HepG2 (cell line): ENCODE data around the gene B4GALT5. TPM values are rescaled to one million over a fixed set of nuclear protein-coding genes. Genes with fewer than 3 reads are reported as not detected.
A peak's percentile ranks its signal among the peaks of the same experiment; 100 is the strongest.

Source experiments
- ARNTL ChIP-seq: sonication (generic); formaldehyde crosslinking; IDR thresholded peaks from 2 replicates; pipeline ENCODE4 v1.4.0; 2020; ENCODE audit warnings: mild to moderate bottlenecking, missing genetic modification reagents
- BRD4 ChIP-seq: sonication (generic); formaldehyde crosslinking; IDR thresholded peaks from 2 replicates; pipeline ENCODE4 v1.4.0; 2020; ENCODE audit warnings: missing genetic modification reagents
- CREB3 ChIP-seq: sonication (generic); formaldehyde crosslinking; IDR thresholded peaks from 2 replicates; pipeline ENCODE4 v1.5.0; 2020; ENCODE audit warnings: missing genetic modification reagents
- EEA1 ChIP-seq: sonication (generic); formaldehyde crosslinking; IDR thresholded peaks from 2 replicates; pipeline ENCODE4 v1.5.1; 2020; ENCODE audit warnings: mild to moderate bottlenecking, missing genetic modification reagents, borderline replicate concordance
- GMEB1 ChIP-seq: sonication (generic); formaldehyde crosslinking; IDR thresholded peaks from 2 replicates; pipeline ENCODE4 v1.5.1; 2020; ENCODE audit warnings: missing genetic modification reagents, mild to moderate bottlenecking, borderline replicate concordance
- IRF9 ChIP-seq: sonication (generic); formaldehyde crosslinking; IDR thresholded peaks from 2 replicates; pipeline ENCODE4 v1.8.0; 2022; ENCODE audit warnings: missing genetic modification reagents, mild to moderate bottlenecking, borderline replicate concordance
- KDM2A ChIP-seq: sonication (generic); formaldehyde crosslinking; IDR thresholded peaks from 2 replicates; pipeline ENCODE4 v1.4.0; 2020; ENCODE audit warnings: low read depth, missing genetic modification reagents, borderline replicate concordance
- KLF6 ChIP-seq: IDR thresholded peaks from 2 replicates; pipeline ENCODE4 v1.8.0; 2016; ENCODE audit warnings: missing biosample characterization, missing genetic modification reagents
- NCOR1 ChIP-seq: fragments of 200-600 bp; sonication (generic); IDR thresholded peaks from 2 replicates; pipeline ENCODE4 v1.7.0; 2017; ENCODE audit warnings: antibody characterized with exemption, low read length, borderline replicate concordance
- NONO ChIP-seq, 2 experiments: fragments of 450-650 bp in 1 of 2; sonication (generic) in 1 of 2; formaldehyde crosslinking in 1 of 2; IDR thresholded peaks in 1 of 2; conservative IDR thresholded peaks in 1 of 2; 2 replicates each; pipeline versions ENCODE4 v1.6.1 to v1.8.0; 2017 to 2022; ENCODE audit warnings: mild to moderate bottlenecking in 1 of 2, missing genetic modification reagents in 1 of 2, moderate library complexity in 1 of 2
- RBFOX2 ChIP-seq: fragments of 200-400 bp; formaldehyde crosslinking; IDR thresholded peaks from 2 replicates; pipeline ENCODE4 v1.6.1; 2017; ENCODE audit warnings: low read depth, mild to moderate bottlenecking, low read length
- RELA ChIP-seq: sonication (generic); formaldehyde crosslinking; IDR thresholded peaks from 2 replicates; pipeline ENCODE4 v1.4.0; 2020; ENCODE audit warnings: missing genetic modification reagents
- SAFB2 ChIP-seq: sonication (generic); formaldehyde crosslinking; IDR thresholded peaks from 2 replicates; pipeline ENCODE4 v1.5.1; 2020; ENCODE audit warnings: missing genetic modification reagents, low read depth, mild to moderate bottlenecking, borderline replicate concordance
- SIX1 ChIP-seq: sonication (generic); formaldehyde crosslinking; IDR thresholded peaks from 2 replicates; pipeline ENCODE4 v1.4.0; 2020; ENCODE audit warnings: missing genetic modification reagents, borderline replicate concordance
- ZNF160 ChIP-seq: sonication (generic); formaldehyde crosslinking; IDR thresholded peaks from 2 replicates; pipeline ENCODE4 v1.8.0; 2022; ENCODE audit warnings: mild to moderate bottlenecking, inconsistent platforms, missing genetic modification reagents
- ZNF251 ChIP-seq: sonication (generic); formaldehyde crosslinking; IDR thresholded peaks from 2 replicates; pipeline ENCODE4 v1.9.0; 2021; ENCODE audit warnings: mild to moderate bottlenecking, missing genetic modification reagents
- ZNF343 ChIP-seq: sonication (generic); formaldehyde crosslinking; IDR thresholded peaks from 2 replicates; pipeline ENCODE4 v1.4.0; 2020; ENCODE audit warnings: mild to moderate bottlenecking, missing genetic modification reagents
- ZNF431 ChIP-seq: sonication (generic); formaldehyde crosslinking; IDR thresholded peaks from 2 replicates; pipeline ENCODE4 v1.9.0; 2022; ENCODE audit warnings: missing genetic modification reagents, low read depth, mild to moderate bottlenecking, borderline replicate concordance
- ZNF574 ChIP-seq: sonication (generic); formaldehyde crosslinking; IDR thresholded peaks from 2 replicates; pipeline ENCODE4 v1.4.0; 2020; ENCODE audit warnings: missing genetic modification reagents
- ZNF839 ChIP-seq: sonication (generic); formaldehyde crosslinking; IDR thresholded peaks from 2 replicates; pipeline ENCODE4 v1.4.0; 2020; ENCODE audit warnings: missing genetic modification reagents, mild to moderate bottlenecking, borderline replicate concordance
- polyA plus RNA-seq, 8 experiments: library from polyadenylated mRNA; depleted of rRNA in 3 of 8; stranded (reverse) in 7 of 8; unstranded in 1 of 8; fragments of >200 nt; fragmentation: Illumina TruSeq in 4 of 8; extraction: Trizol in 4 of 8; gene quantifications; 2 replicates each; pipeline versions ENCODE4 v1.2.1 to v1.2.3, GENCODE V29; 2011 to 2016; ENCODE audit warnings: low read depth in 4 of 8, missing spikeins in 1 of 8, mixed read lengths in 1 of 8; ENCODE audit not compliant: insufficient read depth in 1 of 8
- total RNA-seq, 5 experiments: library from RNA; depleted of rRNA; stranded (reverse); fragments of >200 nt; fragmentation: Illumina TruSeq; extraction: Trizol; gene quantifications; 2 replicates each; pipeline ENCODE4 v1.2.3, GENCODE V29; 2016; ENCODE audit warnings: low read depth in 1 of 5

Gene B4GALT5
- total and polyA plus RNA-seq, 2 of the 13 experiments (the other 11 are each of a cell fraction or from before 2014, with no cell fraction given): 27.3 to 30.9 TPM

- TF ChIP-seq ZNF251 (CRISPR knock-in tag): 0 out of 2 replicates have a peak, but pooled peaks have one; percentile 81
- no peak for TF ChIP-seq ARNTL
- TF ChIP-seq NCOR1: peak; percentile 74; the same call in 1 of the 2 replicates
- TF ChIP-seq SAFB2 (CRISPR knock-in tag): peak; percentile 20; the same call in 1 of the 2 replicates
- TF ChIP-seq ZNF160 (CRISPR knock-in tag): peak; percentile 66; the same call in 1 of the 2 replicates
- TF ChIP-seq ZNF343 (CRISPR knock-in tag): 0 out of 2 replicates have a peak, but pooled peaks have one; percentile 13
- TF ChIP-seq IRF9: 0 out of 2 replicates have a peak, but pooled peaks have one; percentile 3
- 0 out of 2 replicates have a peak, but pooled peaks have one; percentile 31 for TF ChIP-seq RBFOX2
- TF ChIP-seq ZNF839 (CRISPR knock-in tag): 0 out of 2 replicates have a peak, but pooled peaks have one; percentile 46
- TF ChIP-seq KLF6: 0 out of 2 replicates have a peak, but pooled peaks have one; percentile 12
- TF ChIP-seq ZNF574 (CRISPR knock-in tag): 0 out of 2 replicates have a peak, but pooled peaks have one; percentile 41
- no peak for TF ChIP-seq CREB3
- TF ChIP-seq SIX1: 0 out of 2 replicates have a peak, but pooled peaks have one; percentile 3
- TF ChIP-seq NONO (IDR thresholded peaks at IDR 0.05): no peak
- peak; percentile 28 for TF ChIP-seq NONO (CRISPR knock-in tag; conservative IDR thresholded peaks at IDR 0.05)
- TF ChIP-seq EEA1 (CRISPR knock-in tag): peak; percentile 67; the same call in 1 of the 2 replicates
- peak; percentile 7; the same call in 1 of the 2 replicates for TF ChIP-seq KDM2A (CRISPR knock-in tag)
- 0 out of 2 replicates have a peak, but pooled peaks have one; percentile 80 for TF ChIP-seq BRD4 (CRISPR knock-in tag)
- 0 out of 2 replicates have a peak, but pooled peaks have one; percentile 52 for TF ChIP-seq ZNF431 (CRISPR knock-in tag)
- TF ChIP-seq GMEB1 (CRISPR knock-in tag): 0 out of 2 replicates have a peak, but pooled peaks have one; percentile 22
- 0 out of 2 replicates have a peak, but pooled peaks have one; percentile 21 for TF ChIP-seq RELA (CRISPR knock-in tag)
Observed at GRCh38 chr20:49584418-49585382, 129.0 kb downstream of the B4GALT5 start (continued).
